Right renal pelvis (tissue), 4 donors: ENCODE data around the gene SATB1. TPM values are rescaled to one million over a fixed set of nuclear protein-coding genes. Genes with fewer than 3 reads are reported as not detected.

Experiments
- DNase-seq, 4 donors: peaks; one replicate each; pipeline ENCODE4 v3.0.0-alpha.2; 2013; ENCODE audit warnings: low read depth in 4 of 4, low spot score in 3 of 4, missing footprints in 1 of 4
- polyA plus RNA-seq, 4 donors: library from polyadenylated mRNA; unstranded; fragments of 120-200 nt; gene quantifications; one replicate each; pipeline ENCODE4 v1.2.1, GENCODE V29; 2013; ENCODE audit not compliant: insufficient read length in 4 of 4

Gene SATB1
- polyA plus RNA-seq, 4 donors: 38.8 to 47.8 (median 43.0) TPM

DNA sequence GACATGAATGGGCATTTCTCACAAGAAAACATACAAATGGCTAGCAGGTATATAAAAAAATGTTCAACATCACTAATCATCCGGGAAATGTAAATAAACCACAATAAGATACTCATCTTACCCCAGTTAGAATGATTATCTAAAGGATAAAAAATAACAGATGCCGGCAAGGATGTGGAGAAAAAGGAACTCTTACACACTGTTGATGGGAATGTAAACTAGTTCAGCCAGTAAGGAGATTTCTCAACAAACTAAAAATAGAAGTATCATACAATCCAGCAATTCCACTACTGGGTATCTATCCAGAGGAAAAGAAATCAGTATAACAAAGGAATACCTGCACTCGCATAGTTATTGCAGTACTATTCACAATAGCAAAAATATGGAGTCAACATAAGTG, 124.2 kb downstream of the SATB1 start:
- DNase-seq: no peak

GRCh38 chr3:18297126-18297525, 128.0 kb downstream of the SATB1 start:
- no peak for DNase-seq
